SK-N-DZ (cell line): Measurements from ENCODE around the gene GOLGA6C.
"Not testable (repeated sequence)": the region's sequence is repeated elsewhere in the genome, so short reads cannot be mapped to it uniquely, and the experiment has no call there.

Experiments
- DNase-seq: peaks from one replicate; pipeline ENCODE4 v3.0.0-alpha.2; 2015; ENCODE audit warnings: low spot score
- small RNA-seq, 2 experiments: library from RNA; depleted of rRNA; stranded (forward); fragments of <200 nt; gene quantifications; one replicate each; pipeline ENCODE3, GENCODE V24; 2014

The GOLGA6C gene

DNA sequence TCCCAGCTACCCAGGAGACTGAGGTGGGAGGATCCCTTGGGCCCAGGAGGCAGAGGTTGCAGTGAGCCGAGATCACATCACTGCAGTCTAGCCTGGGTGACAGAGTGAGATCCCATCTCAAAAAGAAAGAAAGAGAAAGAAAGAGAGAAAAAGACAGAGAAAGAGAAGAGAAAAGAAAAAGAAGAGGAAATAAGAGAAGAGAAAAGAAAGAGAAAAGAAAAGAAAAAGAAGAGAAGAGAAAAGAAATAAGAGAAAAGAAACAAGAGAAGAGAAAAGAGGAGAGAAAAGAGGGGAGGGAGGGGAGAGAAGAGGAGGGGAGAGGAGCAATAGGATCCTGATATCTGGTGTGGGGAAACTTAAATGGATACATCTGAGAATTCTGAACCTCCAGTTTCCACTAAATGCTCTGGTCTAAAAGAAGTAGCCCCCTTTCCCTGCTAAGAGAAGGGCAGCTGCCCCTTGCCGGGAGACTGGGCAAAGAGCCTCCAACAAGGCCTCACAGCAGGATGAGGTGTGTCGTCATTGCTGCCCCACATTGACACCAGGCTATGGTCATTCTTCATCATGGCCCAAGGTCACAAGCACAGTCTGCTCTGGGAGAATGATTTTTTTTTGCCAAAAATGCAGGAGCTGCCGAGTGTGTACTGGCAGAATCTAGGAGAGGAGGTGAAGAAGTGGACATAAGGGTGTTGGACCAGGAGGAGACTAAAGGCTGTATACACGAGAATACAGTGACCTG, 56.6 kb downstream of the GOLGA6C start:
- no peak for DNase-seq

DNA sequence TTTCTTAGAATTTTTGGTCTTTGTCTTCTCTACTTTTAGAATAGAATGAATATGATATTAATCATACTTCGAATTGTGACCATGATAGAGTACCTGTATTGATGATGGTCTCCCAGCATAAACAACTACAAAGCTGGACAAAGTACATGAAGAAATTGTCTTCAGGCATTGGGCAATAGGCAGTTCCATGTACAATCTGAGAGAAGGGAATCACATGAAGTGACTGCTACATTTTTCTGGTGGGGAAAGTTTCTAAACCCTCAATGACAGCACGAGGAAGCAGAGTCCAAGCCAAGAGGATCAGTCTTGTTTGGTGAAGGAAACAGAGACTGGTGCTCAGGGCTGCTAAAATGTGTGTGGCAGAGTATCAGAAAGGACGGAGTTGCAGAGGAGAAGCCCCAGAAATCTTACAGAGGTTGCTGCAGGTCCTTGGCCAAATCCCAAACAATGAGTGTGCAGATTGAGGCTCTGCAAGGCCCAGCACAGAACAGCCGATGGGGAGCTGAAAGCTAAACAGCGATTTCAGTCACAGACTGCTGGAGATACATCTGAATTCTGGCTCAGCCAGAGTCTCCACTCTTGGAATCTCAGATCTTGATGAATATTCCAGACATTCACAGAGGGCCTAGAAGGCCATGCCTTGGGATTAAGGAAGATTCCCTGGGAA, 61.2 kb downstream of the GOLGA6C start:
- not testable (repeated sequence) for DNase-seq

Small RNAs within 50 kb of the gene (small RNA-seq; reads per million reads assigned to genes)
- gene AC068338.1 (0 reads per million in 2 experiments), gene RN7SL327P (0 reads per million in 2 experiments), gene RN7SL489P (0 reads per million in 2 experiments)
